Activated T-helper 17 cell treated with anti-CD3 and anti-CD28 coated beads, Interleukin-2, amount 50 U/mL, for 72 hours (primary cell): Measurements from ENCODE around the gene ROPN1. TPM values are rescaled to one million over a fixed set of nuclear protein-coding genes. Genes with fewer than 3 reads are reported as not detected.

Experiments
- ATAC-seq: fragments of 150-1000 bp; cut with Tn5 transposase; replicated peaks from 2 replicates; pipeline ENCODE4 v1.10.0; 2021; ENCODE audit warnings: mild to moderate bottlenecking, moderate library complexity
- H3K27ac Mint-ChIP-seq: one replicate; pipeline ENCODE4 v1.8.0; 2022; ENCODE audit warnings: mixed read lengths
- H3K27me3 Mint-ChIP-seq: one replicate; pipeline ENCODE4 v1.8.0; 2022; ENCODE audit warnings: mixed read lengths
- H3K36me3 Mint-ChIP-seq: one replicate; pipeline ENCODE4 v1.8.0; 2022; ENCODE audit warnings: low read depth, mild to moderate bottlenecking, mixed read lengths
- H3K4me1 Mint-ChIP-seq: one replicate; pipeline ENCODE4 v1.8.0; 2022; ENCODE audit warnings: mixed read lengths
- H3K4me3 Mint-ChIP-seq: one replicate; pipeline ENCODE4 v1.8.0; 2022; ENCODE audit warnings: mild to moderate bottlenecking, mixed read lengths
- H3K9me3 Mint-ChIP-seq: one replicate; pipeline ENCODE4 v1.8.0; 2022; ENCODE audit warnings: mixed read lengths
- total RNA-seq, 2 donors: library from RNA; stranded (reverse); gene quantifications; one replicate each; pipeline ENCODE4 v1.2.3, GENCODE V29; 2022

The ROPN1 gene
- total RNA-seq, 2 donors from 2014 or later, result not detected

DNA sequence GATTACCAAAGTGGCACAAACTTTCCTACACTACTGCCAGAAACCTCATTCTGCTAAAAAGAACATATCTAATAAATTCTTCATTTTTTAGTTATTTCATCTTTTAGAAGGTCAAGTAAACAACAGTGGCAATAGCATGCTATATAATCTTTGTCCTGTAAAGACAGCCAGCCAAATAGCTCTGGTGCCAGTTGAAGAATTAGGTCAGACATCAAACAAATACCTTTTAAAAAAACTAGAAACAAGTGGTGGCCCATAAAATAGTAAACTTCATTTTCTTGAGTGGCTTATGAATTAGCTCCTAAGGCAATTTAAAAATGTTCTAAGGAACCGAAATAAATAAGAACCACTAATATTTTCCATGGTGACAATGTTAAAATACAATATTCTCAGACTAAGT, 50.4 kb downstream of the ROPN1 start:
- Mint-ChIP-seq H3K9me3 (no peaks in the 10 kb centered on the region), H3K27ac (no peak overlapping the region)

GRCh38 chr3:123941121-123941520, 50.8 kb downstream of the ROPN1 start:
- Mint-ChIP-seq H3K27me3 (no peaks in the 10 kb centered on the region), H3K27ac (no peak overlapping the region), H3K4me3 (no peak overlapping the region), H3K4me1 (no peaks in the 10 kb centered on the region), H3K36me3 (peaks cover 71% of the 10 kb centered on the region), H3K9me3 (no peaks in the 10 kb centered on the region)
- no peak for ATAC-seq

More for the DNA sequence above, 50.4 kb downstream of the ROPN1 start:
- Mint-ChIP-seq H3K36me3 (peaks cover 72% of the 10 kb centered on the region), H3K4me3 (no peak overlapping the region), H3K4me1 (no peaks in the 10 kb centered on the region), H3K27me3 (no peaks in the 10 kb centered on the region)
- no peak for ATAC-seq

- Mint-ChIP-seq H3K4me1 (no peaks in the 10 kb centered on the region), H3K27me3 (no peaks in the 10 kb centered on the region), H3K4me3 (no peak overlapping the region), H3K27ac (no peak overlapping the region), H3K9me3 (no peaks in the 10 kb centered on the region), H3K36me3 (peaks cover 61% of the 10 kb centered on the region)
- ATAC-seq, result no peak
These were observed 52.2 kb downstream of the ROPN1 start for GRCh38 chr3:123939706-123940105.

DNA sequence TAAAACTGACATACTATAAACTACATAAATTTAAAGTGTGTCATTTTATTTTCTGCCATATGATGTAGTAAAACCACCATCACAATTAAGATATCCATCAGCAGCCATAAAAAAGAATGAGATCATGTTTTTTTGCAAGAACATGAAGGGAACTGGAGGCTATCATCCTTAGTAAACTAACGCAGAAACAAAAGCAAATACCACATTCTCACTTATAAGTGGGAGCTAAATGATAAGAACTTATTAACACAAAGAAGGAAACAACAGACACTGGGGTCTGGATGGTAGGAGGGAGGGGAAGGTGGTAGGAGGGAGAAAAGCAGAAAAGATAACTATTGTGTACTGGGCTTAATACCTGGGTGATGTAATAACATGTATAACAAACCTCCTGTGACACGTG, 55.5 kb downstream of the ROPN1 start:
- no peaks in the 10 kb centered on the region for H3K27me3 Mint-ChIP-seq
- no peak for ATAC-seq
- no peaks in the 10 kb centered on the region for H3K9me3 Mint-ChIP-seq
- peaks cover 75% of the 10 kb centered on the region for H3K36me3 Mint-ChIP-seq
- H3K4me1 Mint-ChIP-seq, result no peaks in the 10 kb centered on the region
- H3K4me3 Mint-ChIP-seq, result no peak overlapping the region
- H3K27ac Mint-ChIP-seq, result no peak overlapping the region

DNA sequence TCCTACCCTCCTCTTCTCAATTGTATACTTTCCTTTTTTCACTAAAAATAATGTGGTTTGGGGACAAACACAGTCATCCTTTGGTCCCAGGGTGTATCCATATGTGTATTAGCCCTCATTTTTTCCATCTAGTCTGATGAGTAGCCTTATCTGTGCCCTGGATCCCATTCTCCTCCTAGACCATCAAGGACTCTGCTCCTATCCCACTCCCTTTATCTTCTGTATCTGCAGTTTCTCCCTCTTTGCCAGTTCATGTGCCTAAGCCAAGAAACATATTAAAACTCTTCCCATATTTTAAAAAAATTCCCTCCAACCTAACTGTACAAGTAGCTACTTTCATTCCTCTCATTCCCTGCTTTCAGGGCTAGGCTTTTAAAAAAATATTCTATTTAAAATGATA, 56.1 kb downstream of the ROPN1 start:
- Mint-ChIP-seq H3K27ac (no peak overlapping the region), H3K4me1 (no peaks in the 10 kb centered on the region), H3K4me3 (no peak overlapping the region), H3K36me3 (peaks cover 77% of the 10 kb centered on the region), H3K9me3 (no peaks in the 10 kb centered on the region), H3K27me3 (no peaks in the 10 kb centered on the region)
- ATAC-seq, result no peak

GRCh38 chr3:123934250-123934649, 57.7 kb downstream of the ROPN1 start:
- Mint-ChIP-seq H3K27ac (no peak overlapping the region), H3K4me3 (no peak overlapping the region), H3K4me1 (no peaks in the 10 kb centered on the region), H3K9me3 (no peaks in the 10 kb centered on the region), H3K27me3 (no peaks in the 10 kb centered on the region), H3K36me3 (peaks cover 78% of the 10 kb centered on the region)
- no peak for ATAC-seq

GRCh38 chr3:123930445-123930844, 61.5 kb downstream of the ROPN1 start:
- Mint-ChIP-seq H3K4me3 (no peak overlapping the region), H3K27ac (no peak overlapping the region), H3K36me3 (peaks cover 60% of the 10 kb centered on the region), H3K27me3 (no peaks in the 10 kb centered on the region), H3K4me1 (no peaks in the 10 kb centered on the region), H3K9me3 (no peaks in the 10 kb centered on the region)
- ATAC-seq, result no peak

DNA sequence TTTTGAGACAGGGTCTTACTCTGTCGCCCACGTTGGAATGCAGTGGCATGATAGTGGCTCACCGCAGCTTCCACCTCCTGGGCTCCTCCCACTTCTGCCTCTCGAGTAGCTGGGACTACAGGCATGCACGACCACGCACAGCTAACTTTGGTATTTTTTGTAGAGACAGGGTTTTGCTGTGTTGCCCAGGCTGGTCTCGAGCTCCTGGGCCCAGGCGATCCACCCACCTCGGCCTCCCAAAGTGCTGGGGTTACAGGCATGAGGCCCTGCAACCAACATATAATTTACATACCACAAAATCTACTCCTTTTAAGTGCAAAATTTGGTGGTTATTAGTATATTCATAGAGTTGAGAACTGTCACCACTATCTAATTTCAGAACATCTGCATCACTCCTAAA, 62.6 kb downstream of the ROPN1 start:
- ATAC-seq, result no peak
- Mint-ChIP-seq H3K27me3 (no peaks in the 10 kb centered on the region), H3K4me3 (no peak overlapping the region), H3K36me3 (peaks cover 69% of the 10 kb centered on the region), H3K9me3 (peaks cover 4% of the 10 kb centered on the region), H3K4me1 (no peaks in the 10 kb centered on the region), H3K27ac (no peak overlapping the region)

DNA sequence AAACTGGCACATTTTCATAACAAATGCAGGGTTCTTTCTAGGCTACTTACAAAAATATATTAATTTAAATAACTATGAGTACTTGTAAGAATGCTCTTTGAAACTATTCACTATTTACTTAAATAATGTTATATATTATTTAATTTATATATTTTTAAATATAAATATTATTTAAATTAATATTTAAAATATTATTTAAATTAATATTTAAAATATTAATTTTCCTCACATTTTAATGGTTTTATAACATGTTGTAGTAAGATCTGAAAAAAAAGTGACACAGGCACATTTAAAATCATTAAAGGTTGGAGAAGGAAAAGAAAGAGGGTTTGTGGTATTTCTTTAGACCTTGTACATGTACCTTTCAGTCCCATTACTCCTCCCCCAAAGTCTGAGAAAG, 65.5 kb downstream of the ROPN1 start:
- Mint-ChIP-seq H3K4me1 (no peaks in the 10 kb centered on the region), H3K4me3 (no peak overlapping the region), H3K9me3 (peaks cover 16% of the 10 kb centered on the region), H3K27me3 (no peaks in the 10 kb centered on the region), H3K36me3 (peaks cover 68% of the 10 kb centered on the region), H3K27ac (no peak overlapping the region)
- ATAC-seq, result no peak

- H3K27me3 Mint-ChIP-seq, result no peaks in the 10 kb centered on the region
- H3K36me3 Mint-ChIP-seq, result peaks cover 62% of the 10 kb centered on the region
- H3K9me3 Mint-ChIP-seq, result peaks cover 31% of the 10 kb centered on the region
- H3K4me1 Mint-ChIP-seq, result no peaks in the 10 kb centered on the region
- no peak overlapping the region for H3K4me3 Mint-ChIP-seq
- no peak for ATAC-seq
- H3K27ac Mint-ChIP-seq, result no peak overlapping the region
These were observed 71.1 kb downstream of the ROPN1 start for GRCh38 chr3:123920868-123921267.

GRCh38 chr3:123920383-123920782, 71.5 kb downstream of the ROPN1 start:
- peaks cover 31% of the 10 kb centered on the region for H3K9me3 Mint-ChIP-seq
- ATAC-seq, result no peak
- no peak overlapping the region for H3K4me3 Mint-ChIP-seq
- H3K4me1 Mint-ChIP-seq, result no peaks in the 10 kb centered on the region
- no peaks in the 10 kb centered on the region for H3K27me3 Mint-ChIP-seq
- H3K27ac Mint-ChIP-seq, result no peak overlapping the region
- H3K36me3 Mint-ChIP-seq, result peaks cover 62% of the 10 kb centered on the region

DNA sequence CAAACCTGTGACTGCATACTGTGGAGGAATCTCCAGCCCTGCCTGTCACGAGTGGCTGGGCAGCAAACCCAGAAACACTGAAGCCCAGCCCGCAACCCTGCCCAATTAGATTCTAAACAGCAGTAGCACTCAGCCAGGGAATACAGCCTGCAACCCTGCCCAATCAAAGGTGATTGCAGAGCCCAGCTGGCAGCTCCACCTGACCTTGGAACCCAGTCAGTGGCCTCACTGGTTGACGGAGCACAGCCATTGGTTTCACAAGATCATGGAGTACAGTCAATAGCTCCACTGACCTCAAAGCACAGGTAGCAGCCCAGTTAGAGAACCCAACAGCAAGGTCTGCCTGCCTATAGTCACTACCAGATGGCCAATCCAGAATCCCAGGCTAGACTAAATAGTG, 72.6 kb downstream of the ROPN1 start:
- H3K27me3 Mint-ChIP-seq, result no peaks in the 10 kb centered on the region

More for the DNA sequence above, 72.6 kb downstream of the ROPN1 start:
- Mint-ChIP-seq H3K4me3 (no peak overlapping the region), H3K4me1 (no peaks in the 10 kb centered on the region), H3K27ac (no peak overlapping the region), H3K36me3 (peaks cover 62% of the 10 kb centered on the region), H3K9me3 (peaks cover 26% of the 10 kb centered on the region)
- ATAC-seq, result no peak

Other genes starting within 250 kb of the ROPN1 start
- under 1 TPM in 1 of 2 donors, not detected in 1; 0.17 TPM for gene MYLK, start 107.8 kb downstream of the ROPN1 start, total RNA-seq
- 10 to 100 TPM; 32.4 to 48.4 TPM for gene CCDC14, start 30.9 kb downstream of the ROPN1 start, total RNA-seq
- under 1 TPM; 0.61 to 0.95 TPM for gene KALRN, start 41.2 kb upstream of the ROPN1 start, total RNA-seq